Parathyroid adenoma (tissue), 2 donors: ENCODE results near the gene BHMT2.

Experiments used
- H2AFZ ChIP-seq: fragments of 300-600 bp; sonication (generic); one replicate; pipeline ENCODE4 v1.7.0; 2017; ENCODE audit warnings: antibody characterized with exemption, mild to moderate bottlenecking
- H3K27ac ChIP-seq: fragments of 300-600 bp; sonication (generic); one replicate; pipeline ENCODE4 v1.7.0; 2017
- H3K27me3 ChIP-seq: fragments of 300-600 bp; sonication (generic); one replicate; pipeline ENCODE4 v1.7.0; 2017; ENCODE audit warnings: low read length; ENCODE audit not compliant: control insufficient read depth, insufficient read depth
- H3K36me3 ChIP-seq: fragments of 300-600 bp; sonication (generic); one replicate; pipeline ENCODE4 v1.7.0; 2017; ENCODE audit warnings: low read length; ENCODE audit not compliant: control insufficient read depth, insufficient read depth
- H3K4me1 ChIP-seq: fragments of 300-600 bp; sonication (generic); one replicate; pipeline ENCODE4 v1.7.0; 2017; ENCODE audit warnings: control low read depth
- H3K4me2 ChIP-seq: fragments of 300-600 bp; sonication (generic); one replicate; pipeline ENCODE4 v1.7.0; 2017; ENCODE audit warnings: low read length
- H3K4me3 ChIP-seq: fragments of 300-600 bp; sonication (generic); one replicate; pipeline ENCODE4 v1.7.0; 2017; ENCODE audit warnings: low read depth, low read length
- H3K79me2 ChIP-seq: fragments of 300-600 bp; sonication (generic); one replicate; pipeline ENCODE4 v1.7.0; 2017; ENCODE audit warnings: control low read depth
- H3K9ac ChIP-seq: fragments of 300-600 bp; sonication (generic); one replicate; pipeline ENCODE4 v1.7.0; 2017; ENCODE audit warnings: mild to moderate bottlenecking
- H3K9me3 ChIP-seq: fragments of 300-600 bp; sonication (generic); one replicate; pipeline ENCODE4 v1.7.0; 2017; ENCODE audit warnings: low read length; ENCODE audit not compliant: control insufficient read depth
- CTCF ChIP-seq: fragments of 300-600 bp; sonication (generic); IDR thresholded peaks from one replicate; pipeline ENCODE4 v1.7.0; 2017; ENCODE audit warnings: antibody characterized with exemption, mild to moderate bottlenecking
- donor health status: primary hyperparathyroidism.

BHMT2 gene

DNA sequence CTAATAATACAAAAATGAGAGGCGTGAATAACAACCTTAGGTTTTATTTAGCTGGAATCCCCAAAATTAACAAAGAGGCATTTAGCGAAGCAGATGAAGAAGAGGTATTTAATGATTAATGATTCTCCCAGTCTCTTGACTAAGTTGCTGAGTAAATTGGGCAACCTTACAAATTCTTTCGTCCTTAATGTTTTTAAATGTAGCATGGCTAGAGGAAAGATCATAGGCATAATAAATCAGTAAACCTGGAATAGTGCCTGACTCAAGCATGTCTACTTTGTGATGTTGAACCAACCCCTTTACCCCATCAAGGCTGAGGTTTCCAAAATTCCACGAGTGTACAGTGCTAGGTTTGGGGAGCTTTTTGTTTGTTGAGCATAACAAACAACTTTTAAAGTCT lies 49.9 kb downstream of the BHMT2 start:
- no peak overlapping the region for H3K27ac ChIP-seq
- H3K4me3 ChIP-seq: no peak overlapping the region
- H3K9me3 ChIP-seq: no peaks in the 10 kb centered on the region
- no peak overlapping the region for H2AFZ ChIP-seq
- H3K36me3 ChIP-seq: no peaks in the 10 kb centered on the region
- no peak overlapping the region for H3K9ac ChIP-seq
- H3K79me2 ChIP-seq: no peaks in the 10 kb centered on the region
- no peaks in the 10 kb centered on the region for H3K27me3 ChIP-seq
- H3K4me2 ChIP-seq: no peak overlapping the region
- TF ChIP-seq CTCF: no peak
- no peaks in the 10 kb centered on the region for H3K4me1 ChIP-seq

GRCh38 chr5:79120221-79120620 lies 50.7 kb downstream of the BHMT2 start:
- Histone ChIP-seq H3K79me2 (no peaks in the 10 kb centered on the region), H3K36me3 (no peaks in the 10 kb centered on the region), H3K27ac (no peak overlapping the region), H3K9ac (no peak overlapping the region), H3K4me3 (no peak overlapping the region), H3K27me3 (no peaks in the 10 kb centered on the region), H3K9me3 (no peaks in the 10 kb centered on the region), H3K4me1 (no peaks in the 10 kb centered on the region), H2AFZ (no peak overlapping the region), H3K4me2 (no peak overlapping the region)
- no peak for TF ChIP-seq CTCF

GRCh38 chr5:79122973-79123372 lies 53.4 kb downstream of the BHMT2 start:
- Histone ChIP-seq H3K4me1 (no peaks in the 10 kb centered on the region), H3K27me3 (no peaks in the 10 kb centered on the region), H3K36me3 (no peaks in the 10 kb centered on the region), H3K9ac (no peak overlapping the region), H3K9me3 (no peaks in the 10 kb centered on the region), H3K27ac (no peak overlapping the region), H3K79me2 (no peaks in the 10 kb centered on the region), H3K4me3 (no peak overlapping the region), H2AFZ (no peak overlapping the region), H3K4me2 (no peak overlapping the region)
- TF ChIP-seq CTCF: no peak

GRCh38 chr5:79124607-79125006 lies 55.0 kb downstream of the BHMT2 start:
- no peaks in the 10 kb centered on the region for H3K9me3 ChIP-seq
- no peaks in the 10 kb centered on the region for H3K79me2 ChIP-seq
- H3K36me3 ChIP-seq: no peaks in the 10 kb centered on the region
- H3K4me3 ChIP-seq: no peak overlapping the region
- no peak overlapping the region for H3K9ac ChIP-seq
- H3K4me2 ChIP-seq: no peak overlapping the region
- no peak overlapping the region for H2AFZ ChIP-seq
- no peaks in the 10 kb centered on the region for H3K27me3 ChIP-seq
- H3K4me1 ChIP-seq: no peaks in the 10 kb centered on the region
- no peak for TF ChIP-seq CTCF
- H3K27ac ChIP-seq: no peak overlapping the region

- H3K9me3 ChIP-seq: no peaks in the 10 kb centered on the region
- H3K4me2 ChIP-seq: no peak overlapping the region
- no peak overlapping the region for H3K9ac ChIP-seq
- H3K36me3 ChIP-seq: no peaks in the 10 kb centered on the region
- no peaks in the 10 kb centered on the region for H3K79me2 ChIP-seq
- H3K4me3 ChIP-seq: no peak overlapping the region
- no peak for TF ChIP-seq CTCF
- H2AFZ ChIP-seq: no peak overlapping the region
- H3K4me1 ChIP-seq: peaks cover 4% of the 10 kb centered on the region
- no peaks in the 10 kb centered on the region for H3K27me3 ChIP-seq
- H3K27ac ChIP-seq: no peak overlapping the region
Measured at GRCh38 chr5:79130781-79131180, 61.2 kb downstream of the BHMT2 start.
